GM19372 (cell line): ENCODE results near the gene TACSTD2.
"Not testable (repeated sequence)": the region's sequence is repeated elsewhere in the genome, so short reads cannot be mapped to it uniquely, and the experiment has no call there.

Experiments
- ATAC-seq: cut with Tn5 transposase; IDR thresholded peaks from one replicate; pipeline ENCODE4 v1.9.1; 2021; ENCODE audit warnings: mild to moderate bottlenecking, low read depth, moderate library complexity; ENCODE audit not compliant: unreplicated experiment

Gene TACSTD2

GRCh38 chr1:58576727-58577653 is at the start of gene TACSTD2:
TACSTD2 (minus strand) TSS chr1:58577252; CDS start chr1:58577156, 96 bp downstream.
- ATAC-seq = no peak

- no peak for ATAC-seq
Measured at GRCh38 chr1:58626293-58626692, 49.2 kb upstream of the TACSTD2 start.

GRCh38 chr1:58623259-58623658 is 46.2 kb upstream of the TACSTD2 start:
- not testable (repeated sequence) for ATAC-seq

- ATAC-seq = no peak
Measured at GRCh38 chr1:58622571-58622970, 45.5 kb upstream of the TACSTD2 start.

GRCh38 chr1:58621391-58621790 is 44.3 kb upstream of the TACSTD2 start:
- ATAC-seq = no peak

GRCh38 chr1:58620926-58621325 is 43.9 kb upstream of the TACSTD2 start:
- no peak for ATAC-seq

- no peak for ATAC-seq
Measured at GRCh38 chr1:58620259-58620658, 43.2 kb upstream of the TACSTD2 start.

- ATAC-seq = no peak
Measured at GRCh38 chr1:58619286-58620054, 42.4 kb upstream of the TACSTD2 start.

- ATAC-seq = no peak
Measured at GRCh38 chr1:58618303-58618702, 41.3 kb upstream of the TACSTD2 start.

- ATAC-seq = no peak
Measured at GRCh38 chr1:58611861-58612385, 34.9 kb upstream of the TACSTD2 start.

GRCh38 chr1:58608945-58609344 is 31.9 kb upstream of the TACSTD2 start:
- no peak for ATAC-seq

- no peak for ATAC-seq
Measured at GRCh38 chr1:58608297-58608696, 31.2 kb upstream of the TACSTD2 start.

GRCh38 chr1:58607391-58607790 is 30.3 kb upstream of the TACSTD2 start:
- ATAC-seq = no peak

- ATAC-seq = not testable (repeated sequence)
Measured at GRCh38 chr1:58601921-58602320, 24.9 kb upstream of the TACSTD2 start.

GRCh38 chr1:58597996-58598395 is 20.9 kb upstream of the TACSTD2 start:
- ATAC-seq = no peak

GRCh38 chr1:58597076-58597475 is 20.0 kb upstream of the TACSTD2 start:
- no peak for ATAC-seq

- ATAC-seq = no peak
Measured at GRCh38 chr1:58596631-58597052, 19.6 kb upstream of the TACSTD2 start.

- ATAC-seq = no peak
Measured at GRCh38 chr1:58594546-58594945, 17.5 kb upstream of the TACSTD2 start.

- ATAC-seq = no peak
Measured at GRCh38 chr1:58592522-58593134, 15.6 kb upstream of the TACSTD2 start.

- no peak for ATAC-seq
Measured at GRCh38 chr1:58591806-58592205, 14.8 kb upstream of the TACSTD2 start.

- no peak for ATAC-seq
Measured at GRCh38 chr1:58590019-58590418, 13.0 kb upstream of the TACSTD2 start.
